RCC 7860 (cell line): ENCODE results near the gene RPS19BP1.
"Not testable (repeated sequence)": the region's sequence is repeated elsewhere in the genome, so short reads cannot be mapped to it uniquely, and the experiment has no call there.

Experiments
- DNase-seq: peaks from one replicate; pipeline ENCODE4 v3.0.0-alpha.2; 2015; ENCODE audit warnings: low spot score
- FAIRE-seq: peaks from 2 replicates; lab custom pipeline; 2012; peaks lifted over from hg19 to GRCh38; lab: Jason Lieb, UNC

Gene RPS19BP1

GRCh38 chr22:39514373-39514973, 18.1 kb downstream of the RPS19BP1 start:
- DNase-seq (no peak), FAIRE-seq (no peak)

GRCh38 chr22:39513791-39514190, 18.8 kb downstream of the RPS19BP1 start:
- FAIRE-seq (no peak), DNase-seq (no peak)

- DNase-seq: no peak
- no peak for FAIRE-seq
These were observed 20.5 kb downstream of the RPS19BP1 start for GRCh38 chr22:39512026-39512425.

DNA sequence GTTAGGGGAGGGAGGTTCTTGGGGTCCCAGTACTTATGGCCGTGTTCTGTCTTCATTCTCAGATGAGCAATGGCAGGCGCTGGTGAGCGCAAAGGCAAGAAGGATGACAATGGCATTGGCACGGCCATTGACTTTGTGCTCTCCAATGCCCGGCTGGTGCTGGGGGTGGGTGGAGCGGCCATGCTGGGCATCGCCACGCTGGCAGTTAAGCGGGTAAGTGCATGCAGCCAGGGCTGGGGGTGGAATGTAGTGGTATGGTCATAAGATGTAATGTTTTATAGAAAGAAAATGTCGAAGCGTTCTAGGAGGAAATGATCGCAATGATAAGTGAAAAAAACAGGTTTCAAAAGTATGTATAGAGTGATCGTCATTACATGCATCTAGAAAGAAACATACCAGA, 21.3 kb downstream of the RPS19BP1 start:
- no peak for DNase-seq
- FAIRE-seq: no peak

DNA sequence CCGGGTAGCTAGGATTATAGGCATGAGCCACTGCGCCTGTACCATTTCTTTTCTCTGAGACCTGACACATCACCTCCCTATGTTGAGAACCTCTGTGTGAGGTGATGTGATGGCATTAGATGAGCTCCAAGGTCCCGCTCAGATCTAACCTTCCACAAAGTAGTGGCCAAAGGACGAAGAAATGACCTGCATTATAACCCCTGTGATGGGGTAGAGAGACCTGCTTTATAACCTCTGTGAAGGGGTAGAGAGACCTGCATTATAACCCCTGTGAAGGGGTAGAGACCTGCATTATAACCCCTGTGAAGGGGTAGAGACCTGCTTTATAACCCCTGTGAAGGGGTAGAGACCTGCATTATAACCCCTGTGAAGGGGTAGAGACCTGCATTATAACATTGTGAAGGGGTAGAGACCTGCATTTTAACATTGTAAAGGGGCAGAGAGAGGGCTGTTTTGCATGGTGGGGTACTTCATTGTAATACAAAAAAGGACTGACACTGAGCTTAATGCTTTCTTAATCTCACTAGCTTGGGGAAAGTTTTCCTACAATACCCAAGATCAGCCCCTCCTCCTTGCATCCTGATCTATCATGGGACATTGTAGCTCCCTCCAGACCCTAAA, 21.9 kb downstream of the RPS19BP1 start:
- no peak for FAIRE-seq
- DNase-seq: no peak

DNA sequence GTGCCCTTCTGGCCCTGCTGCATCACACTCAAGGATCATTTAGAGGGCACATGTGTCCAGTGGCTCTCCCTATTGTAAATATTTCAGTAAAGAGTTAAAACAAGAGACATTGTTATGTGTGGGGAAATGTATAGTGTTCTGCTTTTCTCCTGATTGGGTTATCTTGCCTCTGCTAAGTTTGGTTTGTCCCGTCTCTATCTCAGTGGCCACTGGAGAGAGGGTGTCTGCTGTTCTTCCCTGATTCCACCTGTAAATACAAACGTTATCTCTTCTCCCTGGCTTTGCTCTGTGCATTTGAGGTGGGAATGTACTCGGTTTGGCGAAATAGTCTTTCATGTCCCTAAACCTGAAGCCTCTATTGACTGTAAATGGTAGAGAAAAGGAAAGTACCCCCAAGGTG, 24.2 kb downstream of the RPS19BP1 start:
- FAIRE-seq (no peak), DNase-seq (no peak)

DNA sequence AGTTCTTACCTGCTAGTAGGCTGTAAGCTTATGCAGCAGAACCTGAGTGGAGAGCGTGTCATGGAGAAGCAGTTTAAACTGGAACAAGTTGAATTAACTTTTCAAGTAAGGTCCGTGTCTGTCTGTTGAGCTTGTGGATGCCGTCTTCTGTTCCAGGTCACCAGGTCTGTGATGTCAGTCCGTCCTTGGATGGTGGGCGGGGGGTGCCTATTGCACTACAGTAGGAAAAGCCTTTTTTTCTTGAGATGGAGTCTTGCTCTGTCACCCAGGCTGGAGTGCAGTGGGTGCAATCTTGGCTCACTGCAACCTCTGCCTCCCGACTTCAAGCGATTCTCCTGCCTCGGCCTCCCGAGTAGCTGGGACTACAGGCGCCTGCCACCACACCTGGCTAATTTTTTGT, 25.5 kb downstream of the RPS19BP1 start:
- DNase-seq, FAIRE-seq: not testable (repeated sequence)

DNA sequence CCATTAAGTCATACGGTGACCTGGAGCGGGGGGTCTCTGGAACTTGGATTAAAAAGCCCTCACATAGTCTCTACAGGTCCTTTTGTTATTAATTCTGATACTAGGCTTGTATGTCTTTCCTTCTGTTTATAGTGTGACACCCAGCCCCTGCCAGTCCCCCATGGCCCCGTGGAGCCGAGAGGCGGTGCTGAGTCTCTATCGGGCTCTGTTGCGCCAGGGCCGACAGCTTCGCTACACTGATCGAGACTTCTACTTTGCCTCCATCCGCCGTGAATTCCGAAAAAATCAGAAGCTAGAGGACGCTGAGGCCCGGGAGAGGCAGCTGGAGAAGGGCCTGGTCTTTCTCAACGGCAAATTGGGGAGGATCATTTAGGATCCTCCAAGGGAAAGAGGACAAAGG, 28.5 kb downstream of the RPS19BP1 start:
- FAIRE-seq: no peak
- DNase-seq: no peak

GRCh38 chr22:39503630-39504029, 28.9 kb downstream of the RPS19BP1 start:
- FAIRE-seq (no peak), DNase-seq (no peak)

- DNase-seq (no peak), FAIRE-seq (no peak)
These were observed 29.6 kb downstream of the RPS19BP1 start for GRCh38 chr22:39502789-39503409.

GRCh38 chr22:39502109-39502788, 30.3 kb downstream of the RPS19BP1 start, which contains the start of gene MIEF1:
Gene MIEF1, plus strand, starts transcription at chr22:39502290. Its CDS starts 9,005 bp downstream, at chr22:39511295.
- DNase-seq: peak; percentile 96
- peak; percentile 73 for FAIRE-seq

- FAIRE-seq (no peak), DNase-seq (no peak)
These were observed 30.9 kb downstream of the RPS19BP1 start for GRCh38 chr22:39501644-39502108.

GRCh38 chr22:39500101-39500500, 32.4 kb downstream of the RPS19BP1 start:
- DNase-seq: no peak
- no peak for FAIRE-seq

- FAIRE-seq: no peak
- DNase-seq: no peak
These were observed 33.7 kb downstream of the RPS19BP1 start for GRCh38 chr22:39498802-39499201.

GRCh38 chr22:39498368-39498767, 34.2 kb downstream of the RPS19BP1 start:
- FAIRE-seq: no peak
- DNase-seq: no peak

DNA sequence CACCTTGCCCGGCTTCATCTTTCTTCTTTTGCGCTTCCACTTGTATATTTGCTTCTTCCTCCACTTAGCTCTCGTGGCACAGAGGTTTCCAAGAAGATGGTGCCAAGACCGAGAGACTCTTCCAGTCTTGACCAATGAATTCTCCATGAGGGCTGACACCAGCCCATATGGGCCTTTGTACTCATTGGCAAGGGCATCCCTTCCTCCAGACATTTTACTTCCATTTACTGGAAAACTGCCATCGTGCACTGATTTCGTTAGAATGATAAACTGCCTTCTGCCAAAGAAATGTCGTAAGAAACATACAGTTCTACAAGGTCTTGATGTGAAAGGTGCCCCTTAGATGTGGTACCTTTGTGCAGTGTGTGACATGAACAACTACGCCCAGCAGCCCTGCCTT, 35.1 kb downstream of the RPS19BP1 start:
- DNase-seq: no peak
- FAIRE-seq: no peak

DNA sequence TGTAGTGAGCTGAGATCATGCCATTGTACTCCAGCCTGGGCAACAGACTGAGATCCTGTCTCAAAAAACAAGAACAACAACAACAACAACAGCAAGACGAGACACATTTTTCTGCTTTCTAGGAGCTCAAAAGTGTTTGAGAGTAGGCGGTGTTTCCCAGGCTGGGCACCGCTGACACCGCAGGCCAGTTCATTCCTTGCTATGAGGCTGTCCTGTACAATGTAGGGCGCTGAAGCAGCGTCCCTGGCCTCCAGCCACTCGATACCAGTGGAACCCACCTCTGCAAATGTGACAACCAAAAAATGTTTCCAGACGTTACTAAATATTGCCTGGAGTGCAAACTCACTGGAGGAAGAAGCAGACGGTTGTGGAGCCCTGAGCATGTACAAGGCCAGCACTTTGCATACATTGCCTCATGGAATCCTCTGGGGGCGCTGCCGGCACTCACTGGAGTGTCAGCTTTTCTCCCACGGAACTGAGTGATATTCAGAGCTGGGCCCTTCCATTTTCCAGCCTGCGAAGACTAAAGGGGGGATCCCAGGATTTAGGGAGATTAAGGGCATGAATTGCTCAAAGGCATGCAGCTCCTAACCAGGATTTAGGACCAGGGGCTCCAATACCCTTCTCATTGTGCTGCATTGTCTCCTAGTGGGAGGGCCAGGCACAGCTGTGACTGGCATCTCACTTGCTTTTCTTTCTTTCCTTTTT, 36.3 kb downstream of the RPS19BP1 start:
- FAIRE-seq: no peak
- peak; percentile 13 for DNase-seq

DNA sequence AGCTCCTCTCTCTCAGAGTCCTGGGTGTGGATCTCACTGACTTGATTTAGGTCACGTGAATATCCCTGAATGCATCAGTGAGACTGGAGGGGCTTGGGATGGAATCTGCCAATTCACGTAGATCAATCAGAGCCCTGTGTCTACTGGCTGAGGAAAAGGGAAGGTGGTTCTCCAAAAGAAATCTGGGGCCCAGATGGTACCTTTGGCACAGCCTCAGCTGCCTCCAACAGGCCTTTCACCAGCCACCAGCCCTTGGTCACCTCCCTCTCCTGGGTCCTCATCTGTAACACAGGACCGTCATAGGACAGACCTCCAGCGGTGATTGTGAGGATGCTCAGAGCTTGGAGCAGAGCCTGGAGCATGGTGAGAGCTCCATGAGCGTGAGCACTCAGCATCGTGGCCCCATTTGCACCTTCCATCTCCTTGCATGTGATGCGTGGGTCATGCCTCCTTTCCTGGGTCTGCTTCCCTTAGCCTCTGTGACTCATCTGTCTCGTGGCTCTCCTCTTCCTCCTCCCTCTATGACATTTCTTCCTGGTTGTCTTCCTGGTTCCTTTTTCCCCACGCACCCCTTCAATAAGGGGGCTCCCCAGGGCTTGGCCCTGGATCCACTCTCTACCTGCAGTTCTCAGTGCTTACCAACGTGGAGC, 38.0 kb downstream of the RPS19BP1 start:
- no peak for DNase-seq
- FAIRE-seq: no peak

- DNase-seq (peak; percentile 4), FAIRE-seq (no peak)
These were observed 38.8 kb downstream of the RPS19BP1 start for GRCh38 chr22:39493759-39494158.

- no peak for DNase-seq
- FAIRE-seq: no peak
These were observed 40.4 kb downstream of the RPS19BP1 start for GRCh38 chr22:39492186-39492585.
